GM21515 (cell line): Measurements from ENCODE around the gene DNAJC28.
"Not testable (repeated sequence)": the region's sequence is repeated elsewhere in the genome, so short reads cannot be mapped to it uniquely, and the experiment has no call there.

Experiments used
- ATAC-seq: cut with Tn5 transposase; IDR thresholded peaks from one replicate; pipeline ENCODE4 v1.9.1; 2021; ENCODE audit not compliant: unreplicated experiment

Gene DNAJC28

GRCh38 chr21:33481314-33481943, 10.1 kb downstream of the DNAJC28 start:
- ATAC-seq = no peak

DNA sequence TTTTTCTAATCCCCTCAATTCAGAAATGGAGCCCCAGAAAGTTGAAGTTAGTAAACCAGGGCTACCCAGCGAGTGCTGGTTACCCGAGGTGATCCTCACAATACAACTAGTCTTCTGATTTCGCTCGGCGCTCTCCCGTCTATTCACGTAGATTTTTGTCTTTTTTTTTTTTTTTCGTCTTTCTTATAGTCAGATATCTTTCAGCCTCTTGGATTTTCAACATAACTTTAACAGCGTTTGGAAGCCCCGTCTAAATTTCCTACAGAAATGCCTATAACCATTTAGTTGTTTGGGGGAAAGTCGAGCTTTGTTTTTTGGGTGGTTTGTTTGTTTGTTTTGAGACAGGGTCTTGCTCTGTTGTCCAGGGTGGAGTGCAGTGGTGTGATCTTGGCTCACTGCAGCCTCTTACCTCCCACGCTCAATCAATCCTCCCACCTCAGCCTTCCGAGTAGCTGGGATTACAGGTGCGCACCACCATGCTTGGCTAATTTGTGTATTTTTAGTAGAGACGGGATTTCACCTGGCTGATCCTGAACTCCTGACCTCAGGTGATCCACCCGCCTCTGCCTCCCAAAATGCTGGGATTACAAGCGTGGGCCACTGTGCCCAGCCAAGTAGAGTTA, 10.9 kb downstream of the DNAJC28 start:
- ATAC-seq = no peak

DNA sequence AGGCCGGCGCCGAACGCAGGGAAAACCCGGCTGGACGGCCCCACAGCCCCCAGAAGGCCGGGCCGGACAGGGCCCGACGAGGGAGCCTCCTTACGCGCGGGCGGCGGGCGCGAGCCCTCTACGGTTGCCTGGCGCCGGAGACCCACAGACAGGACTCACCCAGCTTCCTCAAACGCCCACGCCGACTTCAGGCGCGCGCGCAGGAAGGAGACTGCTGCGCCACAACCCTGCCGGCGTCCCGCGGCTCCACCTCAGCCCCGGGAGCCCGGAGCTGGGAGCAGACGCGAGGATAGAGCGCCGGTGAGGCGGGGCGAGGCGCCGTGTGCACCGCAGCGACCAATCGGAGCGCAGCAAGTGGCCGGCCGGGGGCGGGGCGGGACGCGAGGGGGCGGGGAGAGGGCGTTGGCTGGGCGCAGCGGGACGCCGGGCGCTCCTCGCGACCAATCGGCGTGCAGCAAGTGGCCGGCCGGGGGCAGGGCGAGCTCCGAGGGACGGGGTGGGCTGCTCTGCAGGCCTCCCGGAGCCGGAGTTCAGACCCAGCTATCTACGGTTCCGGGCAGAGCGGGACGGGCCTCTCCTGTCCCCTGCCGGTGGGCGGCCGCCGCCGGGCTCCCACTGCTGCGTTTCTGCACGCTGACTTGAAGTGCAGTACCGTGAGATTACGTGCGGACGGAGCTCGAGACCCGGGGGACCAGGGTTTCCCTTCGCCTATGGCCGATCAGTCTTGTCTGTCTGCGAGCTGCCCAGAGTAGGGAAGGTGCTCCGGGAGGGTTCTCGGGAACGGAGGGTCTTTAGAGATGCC, 11.6 kb downstream of the DNAJC28 start, which contains the start of gene TMEM50B:
Gene TMEM50B, minus strand, starts transcription at position 296 of the 802 bp plus-strand sequence. CDS start 11,089 bp downstream, outside the sequence.
- peak; percentile 81 for ATAC-seq

- ATAC-seq = peak; percentile 26
Observed at GRCh38 chr21:33478935-33479678, 12.4 kb downstream of the DNAJC28 start.

- ATAC-seq = no peak
Observed at GRCh38 chr21:33478182-33478581, 13.3 kb downstream of the DNAJC28 start.

GRCh38 chr21:33477066-33477465, 14.4 kb downstream of the DNAJC28 start:
- ATAC-seq = no peak

DNA sequence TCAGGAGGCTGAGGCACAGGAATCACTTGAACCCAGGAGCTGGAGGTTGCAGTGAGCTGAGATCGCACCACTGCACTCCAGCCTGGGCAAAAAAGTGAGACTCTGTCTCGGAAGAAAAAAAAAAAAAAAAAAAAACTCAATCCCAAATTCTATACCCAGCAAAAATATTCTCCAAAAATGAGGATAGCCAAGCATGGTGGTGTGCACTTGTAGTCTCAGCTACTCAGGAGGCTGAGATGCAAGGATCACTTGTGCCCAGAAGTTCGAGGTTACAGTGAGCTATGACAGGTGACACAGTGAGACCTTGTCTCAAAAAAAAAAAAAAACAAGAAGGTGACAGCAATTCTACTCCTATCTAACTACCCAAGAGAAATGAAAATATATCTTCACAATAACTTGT, 18.2 kb downstream of the DNAJC28 start:
- no peak for ATAC-seq

DNA sequence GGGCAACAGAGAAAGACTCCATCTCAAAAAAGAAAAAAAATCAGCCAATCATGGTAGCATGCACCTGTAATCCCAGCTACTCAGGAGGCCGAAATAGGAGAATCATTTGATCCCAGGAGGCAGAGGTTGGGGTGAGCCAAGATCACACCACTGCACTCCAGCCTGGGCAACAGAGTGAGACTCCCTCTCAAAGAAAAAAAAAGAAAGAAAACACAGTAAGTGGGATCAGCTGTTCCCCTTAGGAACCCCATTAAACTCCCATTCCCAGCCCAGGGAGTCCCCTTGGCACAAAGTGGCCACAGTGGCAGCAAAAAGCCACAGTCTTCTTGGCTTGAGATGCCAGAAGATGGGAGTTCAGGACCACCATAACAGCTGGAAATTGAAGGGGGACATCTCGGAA, 20.8 kb downstream of the DNAJC28 start:
- no peak for ATAC-seq

DNA sequence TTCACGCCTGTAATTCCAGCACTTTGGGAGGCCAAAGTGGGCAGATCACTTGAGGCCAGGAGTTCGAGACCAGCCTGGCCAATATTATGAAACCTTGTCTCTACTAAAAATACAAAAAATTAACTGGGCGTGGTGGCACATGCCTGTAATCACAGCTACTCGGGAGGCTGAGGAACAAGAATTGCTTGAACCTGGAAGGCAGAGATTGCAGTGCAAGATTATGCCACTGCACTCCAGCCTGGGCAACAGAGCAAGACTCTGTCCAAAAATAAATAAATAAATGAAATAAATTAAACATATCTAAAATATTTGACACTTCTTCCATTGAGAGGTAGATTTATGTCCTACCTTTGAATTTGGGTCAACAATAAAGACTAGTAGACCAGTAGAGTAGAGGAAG, 22.3 kb downstream of the DNAJC28 start:
- not testable (repeated sequence) for ATAC-seq

- ATAC-seq = no peak
Observed at GRCh38 chr21:33461538-33462250, 29.8 kb downstream of the DNAJC28 start.

GRCh38 chr21:33458861-33459260, 32.7 kb downstream of the DNAJC28 start:
- ATAC-seq = no peak

DNA sequence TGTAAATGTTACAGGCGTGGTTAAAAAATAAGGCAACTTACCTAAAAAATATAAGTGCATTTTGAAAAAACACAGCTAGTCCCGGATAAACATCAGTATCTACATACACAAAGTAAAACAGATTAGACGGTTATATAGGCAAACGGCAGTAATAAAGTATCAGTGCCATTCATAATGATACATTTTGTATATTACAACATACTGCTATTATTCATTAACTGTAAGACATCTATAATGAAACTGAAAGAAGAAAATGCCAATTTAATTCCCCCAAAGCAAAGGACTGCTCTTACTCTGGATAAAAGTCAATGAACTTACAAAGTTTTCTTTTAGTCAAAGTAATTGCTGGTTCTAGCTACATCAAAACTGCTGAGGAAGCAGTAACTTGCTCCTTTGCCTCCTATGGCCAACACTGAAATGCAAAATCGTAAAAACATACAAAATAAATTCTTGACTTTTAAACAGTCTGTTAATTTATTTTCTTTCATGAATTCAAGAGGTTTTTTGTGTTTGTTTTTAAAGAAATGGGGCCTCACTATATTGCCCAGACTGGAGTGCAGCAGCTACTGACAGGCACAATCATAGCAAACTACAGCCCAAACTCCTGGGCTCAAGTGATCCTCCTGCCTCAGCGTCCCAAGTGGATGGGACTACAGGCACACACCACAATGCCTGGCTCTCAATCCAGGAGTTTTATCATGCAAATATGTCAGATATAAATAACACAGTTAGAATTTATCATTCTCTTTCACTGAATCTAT, 35.6 kb downstream of the DNAJC28 start:
- ATAC-seq = no peak

DNA sequence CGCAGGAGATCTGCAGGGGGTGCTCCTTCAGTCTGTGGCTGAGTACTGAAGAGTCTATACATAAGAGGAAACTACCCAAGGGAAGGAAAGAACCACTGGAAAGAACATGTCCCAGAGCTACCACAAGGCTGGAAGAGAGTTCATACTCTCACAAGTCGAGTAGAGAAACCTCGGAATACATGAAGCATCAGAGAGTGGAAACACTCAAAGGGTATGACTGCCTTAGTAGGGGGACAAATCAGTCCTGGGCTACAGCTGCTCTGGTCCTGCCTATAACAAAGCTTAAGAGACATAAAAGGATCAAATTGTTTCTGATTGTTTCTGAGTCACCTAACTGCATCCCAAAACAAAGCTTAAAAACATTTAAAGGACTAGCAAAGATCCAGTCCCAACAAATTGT, 39.2 kb downstream of the DNAJC28 start:
- no peak for ATAC-seq

GRCh38 chr21:33451634-33452071, 39.9 kb downstream of the DNAJC28 start:
- no peak for ATAC-seq

- no peak for ATAC-seq
Observed at GRCh38 chr21:33449616-33450015, 41.9 kb downstream of the DNAJC28 start.

GRCh38 chr21:33446620-33447019, 44.9 kb downstream of the DNAJC28 start:
- ATAC-seq = not testable (repeated sequence)

GRCh38 chr21:33444499-33444898, 47.0 kb downstream of the DNAJC28 start:
- ATAC-seq = no peak

DNA sequence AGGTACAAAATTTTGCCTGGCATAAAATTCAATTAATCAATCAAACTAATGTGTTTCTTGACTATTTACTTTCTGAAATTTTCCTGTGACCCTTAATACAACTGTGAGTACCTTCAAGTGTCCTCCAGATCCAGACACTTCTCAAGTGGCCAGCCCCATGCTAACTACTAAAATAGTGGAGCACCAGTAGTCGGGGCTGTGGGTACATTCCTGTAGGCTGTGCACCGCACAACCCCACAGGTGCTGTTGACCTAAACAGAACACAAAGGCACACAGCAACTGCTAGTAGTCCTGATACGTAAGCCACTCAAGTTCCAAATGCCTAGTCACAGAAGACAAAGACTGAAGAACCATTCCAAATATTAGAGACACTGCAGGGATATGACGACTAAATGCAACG, 48.3 kb downstream of the DNAJC28 start:
- ATAC-seq = no peak

GRCh38 chr21:33441489-33442477, 49.7 kb downstream of the DNAJC28 start:
- ATAC-seq = peak; percentile 78
